Mesendoderm (in vitro differentiated cells): ENCODE data around the gene ABTB2.

Experiments
- DNase-seq: peaks from one replicate; pipeline ENCODE4 v3.0.0; 2013
- H2AK5ac ChIP-seq: 2 replicates; pipeline ENCODE4 v1.6.1; 2013; ENCODE audit warnings: low read length, inconsistent platforms
- H2BK120ac ChIP-seq: 2 replicates; pipeline ENCODE4 v1.6.1; 2013; ENCODE audit warnings: low read depth, mild to moderate bottlenecking, low read length, moderate library complexity, mixed read lengths
- H2BK15ac ChIP-seq: replicated peaks from 2 replicates; pipeline ENCODE4 v1.6.1; 2013; ENCODE audit warnings: low read depth, mild to moderate bottlenecking, moderate library complexity
- H2BK5ac ChIP-seq: 2 replicates; pipeline ENCODE4 v1.6.1; 2013; ENCODE audit warnings: low read length, inconsistent platforms
- H3K18ac ChIP-seq: 2 replicates; pipeline ENCODE4 v1.6.1; 2013; ENCODE audit warnings: mild to moderate bottlenecking, low read length, mixed read lengths
- H3K23ac ChIP-seq: one replicate; pipeline ENCODE4 v1.6.1; 2013; ENCODE audit warnings: low read length
- H3K27ac ChIP-seq: 2 replicates; pipeline ENCODE4 v1.5.1; 2013; ENCODE audit warnings: low read depth, mild to moderate bottlenecking, inconsistent platforms, low read length, moderate library complexity
- H3K27me3 ChIP-seq: 2 replicates; pipeline ENCODE4 v1.6.1; 2013; ENCODE audit warnings: low read length, control low read depth, mild to moderate bottlenecking, inconsistent platforms; ENCODE audit not compliant: insufficient read depth, poor library complexity
- H3K36me3 ChIP-seq: 2 replicates; pipeline ENCODE4 v1.6.1; 2013; ENCODE audit warnings: low read length, inconsistent platforms; ENCODE audit not compliant: control insufficient read depth, insufficient read depth
- H3K4ac ChIP-seq: one replicate; pipeline ENCODE4 v1.6.1; 2013; ENCODE audit warnings: low read depth, mild to moderate bottlenecking, low read length, moderate library complexity
- H3K4me1 ChIP-seq: 2 replicates; pipeline ENCODE4 v1.6.1; 2013; ENCODE audit warnings: low read depth, low read length, inconsistent platforms; ENCODE audit not compliant: control insufficient read depth
- H3K4me2 ChIP-seq: 2 replicates; pipeline ENCODE4 v1.6.1; 2013; ENCODE audit warnings: low read length
- H3K4me3 ChIP-seq: 2 replicates; pipeline ENCODE4 v1.5.1; 2013; ENCODE audit warnings: mild to moderate bottlenecking, low read length
- H3K56ac ChIP-seq: one replicate; pipeline ENCODE4 v1.6.1; 2013; ENCODE audit warnings: low read length
- H3K79me1 ChIP-seq: 2 replicates; pipeline ENCODE4 v1.6.1; 2013; ENCODE audit warnings: low read length, inconsistent platforms
- H3K79me2 ChIP-seq: 2 replicates; pipeline ENCODE4 v1.6.1; 2013; ENCODE audit warnings: mild to moderate bottlenecking, low read length; ENCODE audit not compliant: control insufficient read depth, insufficient read depth
- H3K9ac ChIP-seq: 2 replicates; pipeline ENCODE4 v1.6.1; 2013; ENCODE audit warnings: low read length, inconsistent platforms
- H4K5ac ChIP-seq: one replicate; pipeline ENCODE4 v1.6.1; 2013; ENCODE audit warnings: low read length
- H4K8ac ChIP-seq: one replicate; pipeline ENCODE4 v1.6.1; 2013; ENCODE audit warnings: low read depth, mild to moderate bottlenecking, control low read depth, low read length, moderate library complexity
- WGBS: extraction: QIAGEN DNeasy Blood & Tissue Kit; methylation state at CpG from one replicate; pipeline ENCODE4 v1.1.7; 2013; ENCODE audit warnings: low lambda C conversion rate, missing lambda C conversion rate; ENCODE audit not compliant: insufficient coverage; ENCODE audit errors: extremely low coverage; 5-methylcytosine and 5-hydroxymethylcytosine counted together

Gene ABTB2

DNA sequence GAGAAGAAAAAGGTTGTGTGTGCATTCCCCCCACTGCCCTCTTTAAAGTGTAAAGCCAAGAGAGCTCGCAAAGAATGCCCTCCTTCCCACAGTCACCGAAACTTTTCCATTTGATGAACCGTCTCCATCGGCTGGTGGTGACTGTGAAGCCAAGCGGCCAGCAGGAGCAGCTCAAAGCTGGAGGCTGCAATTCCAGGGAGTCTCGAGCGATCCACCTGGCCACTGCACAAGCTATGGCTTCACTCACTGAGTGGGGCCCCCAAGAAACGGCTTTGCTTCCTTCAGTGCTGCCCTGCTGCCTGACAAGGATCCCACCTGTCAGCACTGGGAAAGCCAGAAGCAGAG lies 117.7 kb downstream of the ABTB2 start:
- Histone ChIP-seq H3K79me1 (no peaks in the 10 kb centered on the region), H3K27ac (no peak overlapping the region), H3K4me3 (no peak overlapping the region), H3K4me2 (no peak overlapping the region), H2BK5ac (no peak overlapping the region), H3K9ac (no peak overlapping the region), H3K79me2 (no peaks in the 10 kb centered on the region), H3K27me3 (no peaks in the 10 kb centered on the region), H3K56ac (no peak overlapping the region), H2BK15ac (no peak overlapping the region), H4K5ac (no peak overlapping the region), H4K8ac (no peak overlapping the region), H3K4me1 (peaks cover 21% of the 10 kb centered on the region), H2BK120ac (no peak overlapping the region), H3K23ac (no peak overlapping the region), H2AK5ac (no peak overlapping the region), H3K36me3 (no peaks in the 10 kb centered on the region), H3K18ac (peak overlapping the region; percentile 3), H3K4ac (no peak overlapping the region)
- peak; percentile 36 for DNase-seq
- whole genome bisulfite sequencing: no CpG with 5 or more reads among the region's 8 CpGs

DNA sequence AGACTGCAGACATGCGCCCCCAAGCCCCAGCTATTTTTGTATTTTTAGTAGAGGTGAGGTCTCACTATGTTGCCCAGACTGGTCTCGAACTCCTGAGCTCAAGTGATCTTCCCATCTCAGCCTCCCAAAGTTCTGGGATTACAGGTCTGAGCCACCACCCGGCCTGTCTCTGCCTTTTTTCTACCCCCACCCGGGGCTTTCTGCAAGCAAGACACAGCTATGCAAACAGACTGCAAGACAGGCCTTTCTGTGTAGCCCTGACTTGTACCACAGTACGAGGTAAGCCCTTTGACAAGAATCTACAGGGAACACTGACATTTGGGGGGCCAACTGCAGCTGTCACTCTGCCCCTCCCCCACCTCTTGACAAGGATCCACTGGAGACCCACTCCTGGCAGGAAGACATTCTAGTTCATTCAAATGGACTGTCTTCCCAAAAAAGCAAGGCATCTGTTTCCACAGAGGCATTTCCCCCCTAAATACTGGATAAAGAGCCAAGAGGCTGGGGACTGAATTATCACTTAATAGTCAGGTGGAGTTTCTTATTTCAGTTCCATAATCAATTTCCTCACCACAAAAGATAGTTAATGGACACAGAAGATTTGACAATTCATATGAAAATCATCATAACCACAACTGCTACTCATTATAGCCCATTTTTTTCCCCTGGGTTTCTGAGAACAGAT lies 118.2 kb downstream of the ABTB2 start:
- no peaks in the 10 kb centered on the region for H3K36me3 ChIP-seq
- no peak overlapping the region for H2BK15ac ChIP-seq
- no peak overlapping the region for H4K5ac ChIP-seq
- H3K4me3 ChIP-seq: no peak overlapping the region
- no peak overlapping the region for H2AK5ac ChIP-seq
- no peaks in the 10 kb centered on the region for H3K79me2 ChIP-seq
- no peak for DNase-seq
- no peak overlapping the region for H3K18ac ChIP-seq
- H2BK120ac ChIP-seq: peak overlapping the region; percentile 17
- H3K4ac ChIP-seq: peak overlapping the region; percentile 2
- no peak overlapping the region for H3K56ac ChIP-seq
- H3K27ac ChIP-seq: no peak overlapping the region
- no peak overlapping the region for H4K8ac ChIP-seq
- no peak overlapping the region for H2BK5ac ChIP-seq
- H3K79me1 ChIP-seq: no peaks in the 10 kb centered on the region
- no peak overlapping the region for H3K4me2 ChIP-seq
- H3K4me1 ChIP-seq: peaks cover 22% of the 10 kb centered on the region
- WGBS: no CpG with 5 or more reads among the region's 5 CpGs
- no peaks in the 10 kb centered on the region for H3K27me3 ChIP-seq
- H3K9ac ChIP-seq: no peak overlapping the region
- no peak overlapping the region for H3K23ac ChIP-seq

DNA sequence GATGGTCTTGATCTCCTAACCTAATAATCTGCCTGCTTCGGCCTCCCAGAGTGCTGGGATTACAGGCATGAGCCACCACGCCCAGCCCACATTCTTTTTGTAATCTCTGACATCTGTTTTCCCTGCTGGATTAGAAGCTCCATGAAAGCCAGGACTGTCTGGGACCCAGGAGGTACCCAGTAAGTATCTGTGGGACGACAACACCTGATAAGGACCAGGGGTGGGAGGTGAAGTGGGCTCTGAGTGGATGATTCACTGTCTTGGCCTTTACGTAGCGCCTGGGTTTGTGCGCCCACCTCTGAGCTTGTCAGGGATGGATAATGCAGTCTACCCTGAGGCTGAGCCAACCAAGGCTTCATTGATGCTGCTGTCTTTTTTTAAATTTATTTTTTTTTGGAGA lies 118.8 kb downstream of the ABTB2 start:
- Histone ChIP-seq H3K4ac (peak overlapping the region; percentile 2), H2BK120ac (no peak overlapping the region), H2AK5ac (no peak overlapping the region), H2BK5ac (no peak overlapping the region), H3K36me3 (no peaks in the 10 kb centered on the region), H3K79me1 (no peaks in the 10 kb centered on the region), H3K4me3 (no peak overlapping the region), H4K5ac (no peak overlapping the region), H2BK15ac (no peak overlapping the region), H3K9ac (no peak overlapping the region), H3K79me2 (no peaks in the 10 kb centered on the region), H3K18ac (no peak overlapping the region), H3K56ac (no peak overlapping the region), H3K23ac (no peak overlapping the region), H3K27ac (no peak overlapping the region), H3K4me1 (peaks cover 24% of the 10 kb centered on the region), H3K27me3 (no peaks in the 10 kb centered on the region), H3K4me2 (no peak overlapping the region), H4K8ac (no peak overlapping the region)
- WGBS: no CpG with 5 or more reads among the region's 6 CpGs
- peak; percentile 91 for DNase-seq

GRCh38 chr11:34238533-34238932 lies 119.3 kb downstream of the ABTB2 start:
- Histone ChIP-seq H2BK120ac (no peak overlapping the region), H3K79me1 (no peaks in the 10 kb centered on the region), H3K27ac (no peak overlapping the region), H3K18ac (no peak overlapping the region), H3K4me3 (no peak overlapping the region), H3K36me3 (no peaks in the 10 kb centered on the region), H4K5ac (no peak overlapping the region), H3K23ac (no peak overlapping the region), H2BK15ac (no peak overlapping the region), H2BK5ac (no peak overlapping the region), H2AK5ac (no peak overlapping the region), H3K27me3 (no peaks in the 10 kb centered on the region), H3K4ac (no peak overlapping the region), H3K79me2 (no peaks in the 10 kb centered on the region), H3K9ac (no peak overlapping the region), H3K56ac (no peak overlapping the region), H3K4me1 (peaks cover 25% of the 10 kb centered on the region), H4K8ac (no peak overlapping the region), H3K4me2 (no peak overlapping the region)
- WGBS: no CpG with 5 or more reads among the region's 11 CpGs
- DNase-seq: no peak

- Histone ChIP-seq H3K4me1 (peaks cover 19% of the 10 kb centered on the region), H3K23ac (no peak overlapping the region)
Observed at GRCh38 chr11:34236572-34236971, 121.2 kb downstream of the ABTB2 start.

GRCh38 chr11:34235591-34236071 lies 122.2 kb downstream of the ABTB2 start:
- H2BK15ac ChIP-seq: no peak overlapping the region
- no peaks in the 10 kb centered on the region for H3K79me2 ChIP-seq
- no peak overlapping the region for H3K4me2 ChIP-seq
- H3K36me3 ChIP-seq: no peaks in the 10 kb centered on the region
- H3K9ac ChIP-seq: no peak overlapping the region
- no peak overlapping the region for H3K23ac ChIP-seq
- DNase-seq: peak; percentile 79
- no peak overlapping the region for H3K27ac ChIP-seq
- WGBS: no CpG with 5 or more reads among the region's 7 CpGs
- peak overlapping the region; percentile 36 for H2BK5ac ChIP-seq
- H3K56ac ChIP-seq: peak overlapping the region; percentile 56
- peak overlapping the region; percentile 62 for H3K18ac ChIP-seq
- H3K4ac ChIP-seq: peak overlapping the region; percentile 88
- no peaks in the 10 kb centered on the region for H3K27me3 ChIP-seq
- no peak overlapping the region for H4K5ac ChIP-seq
- peaks cover 19% of the 10 kb centered on the region for H3K4me1 ChIP-seq
- H3K79me1 ChIP-seq: no peaks in the 10 kb centered on the region
- no peak overlapping the region for H3K4me3 ChIP-seq
- no peak overlapping the region for H4K8ac ChIP-seq
- H2BK120ac ChIP-seq: no peak overlapping the region
- H2AK5ac ChIP-seq: no peak overlapping the region

More at GRCh38 chr11:34236572-34236971, 121.2 kb downstream of the ABTB2 start:
- no peaks in the 10 kb centered on the region for H3K27me3 ChIP-seq
- peak overlapping the region; percentile 29 for H3K27ac ChIP-seq
- H3K4me3 ChIP-seq: no peak overlapping the region
- no peak overlapping the region for H2AK5ac ChIP-seq
- H4K5ac ChIP-seq: no peak overlapping the region
- no peaks in the 10 kb centered on the region for H3K79me1 ChIP-seq
- no CpG with 5 or more reads among the region's 9 CpGs for WGBS
- no peak overlapping the region for H4K8ac ChIP-seq
- H3K4me2 ChIP-seq: no peak overlapping the region
- peak overlapping the region; percentile 80 for H2BK15ac ChIP-seq
- DNase-seq: peak; percentile 94
- no peaks in the 10 kb centered on the region for H3K36me3 ChIP-seq
- H2BK120ac ChIP-seq: no peak overlapping the region
- H3K4ac ChIP-seq: no peak overlapping the region
- H3K79me2 ChIP-seq: no peaks in the 10 kb centered on the region
- H3K56ac ChIP-seq: no peak overlapping the region
- H2BK5ac ChIP-seq: no peak overlapping the region
- no peak overlapping the region for H3K9ac ChIP-seq
- no peak overlapping the region for H3K18ac ChIP-seq
